ENCODE results near the gene FTCD.

The FTCD gene

DNA sequence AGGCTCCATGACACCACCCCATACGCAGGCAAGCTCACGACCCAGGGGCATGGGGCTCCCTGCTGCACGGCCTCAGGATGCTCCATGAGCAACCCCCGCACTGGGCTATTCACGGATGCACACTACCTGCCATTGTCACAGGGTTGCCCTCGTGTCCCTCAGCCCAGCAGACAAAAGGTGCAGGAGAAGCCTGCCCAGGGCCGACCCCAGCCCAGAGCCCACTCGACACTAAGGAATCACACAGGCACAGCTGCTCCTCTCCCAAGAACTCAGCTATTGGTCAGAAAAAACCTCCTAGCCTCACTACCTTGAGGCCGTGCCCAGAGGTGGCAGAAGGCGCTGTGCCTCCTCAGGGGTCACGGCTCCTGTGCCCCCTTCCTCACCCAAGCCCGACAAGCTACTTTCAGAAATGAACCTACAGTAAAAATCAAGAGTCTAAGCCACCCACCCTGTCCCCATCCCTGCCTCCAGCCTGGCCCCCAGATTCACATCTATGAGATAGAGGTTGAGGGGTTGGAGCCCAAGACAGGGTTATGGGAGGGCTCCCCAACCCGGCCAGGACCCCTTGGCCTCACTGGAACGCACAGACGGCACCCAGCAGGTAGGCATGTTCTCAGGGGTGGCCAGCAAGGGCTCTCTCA lies 35.2 kb upstream of the FTCD start:
- TF ChIP-seq, protein P1, sequence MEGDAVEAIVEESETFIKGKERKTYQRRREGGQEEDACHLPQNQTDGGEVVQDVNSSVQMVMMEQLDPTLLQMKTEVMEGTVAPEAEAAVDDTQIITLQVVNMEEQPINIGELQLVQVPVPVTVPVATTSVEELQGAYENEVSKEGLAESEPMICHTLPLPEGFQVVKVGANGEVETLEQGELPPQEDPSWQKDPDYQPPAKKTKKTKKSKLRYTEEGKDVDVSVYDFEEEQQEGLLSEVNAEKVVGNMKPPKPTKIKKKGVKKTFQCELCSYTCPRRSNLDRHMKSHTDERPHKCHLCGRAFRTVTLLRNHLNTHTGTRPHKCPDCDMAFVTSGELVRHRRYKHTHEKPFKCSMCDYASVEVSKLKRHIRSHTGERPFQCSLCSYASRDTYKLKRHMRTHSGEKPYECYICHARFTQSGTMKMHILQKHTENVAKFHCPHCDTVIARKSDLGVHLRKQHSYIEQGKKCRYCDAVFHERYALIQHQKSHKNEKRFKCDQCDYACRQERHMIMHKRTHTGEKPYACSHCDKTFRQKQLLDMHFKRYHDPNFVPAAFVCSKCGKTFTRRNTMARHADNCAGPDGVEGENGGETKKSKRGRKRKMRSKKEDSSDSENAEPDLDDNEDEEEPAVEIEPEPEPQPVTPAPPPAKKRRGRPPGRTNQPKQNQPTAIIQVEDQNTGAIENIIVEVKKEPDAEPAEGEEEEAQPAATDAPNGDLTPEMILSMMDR (IDR thresholded peaks at IDR 0.05; ENCODE audit: low read depth, low read length), result no peak
- no peak for DNase-seq (ENCODE audit: extremely low read depth, low read depth)

DNA sequence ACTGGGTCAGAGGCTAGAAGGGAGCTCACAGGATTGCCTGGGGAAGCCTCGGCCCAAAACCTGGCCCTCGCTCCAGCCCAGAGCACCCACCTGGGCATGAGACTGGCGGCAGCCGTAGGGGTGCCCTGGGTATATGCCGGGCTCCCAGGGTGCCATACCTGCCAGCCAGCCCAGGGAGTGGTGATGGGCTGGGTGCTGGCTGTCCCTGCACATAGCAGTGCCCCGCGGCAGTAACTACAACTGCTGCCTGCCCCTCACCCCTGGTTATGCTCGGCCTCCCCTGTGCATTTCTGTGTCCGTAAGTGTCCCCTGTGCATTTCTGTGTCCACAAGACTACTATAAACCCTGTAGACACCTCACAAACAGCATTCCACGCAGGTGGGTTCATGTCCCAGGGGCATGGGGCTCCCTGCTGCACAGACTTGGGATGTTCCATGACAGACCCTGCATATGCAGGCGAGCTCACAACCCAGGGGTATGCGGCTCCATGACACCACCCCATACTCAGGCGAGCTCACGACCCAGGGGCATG lies 34.6 kb upstream of the FTCD start:
- TF ChIP-seq, protein P1 (IDR thresholded peaks at IDR 0.05; ENCODE audit: low read depth, low read length), result no peak
- DNase-seq (ENCODE audit: extremely low read depth, low read depth), result no peak

- DNase-seq (ENCODE audit: extremely low read depth, low read depth), result no peak
- TF ChIP-seq, protein P1 (IDR thresholded peaks at IDR 0.05; ENCODE audit: low read depth, low read length), result no peak
These were observed 34.0 kb upstream of the FTCD start for GRCh38 chr21:46189213-46189958.

- TF ChIP-seq, protein P1 (IDR thresholded peaks at IDR 0.05; ENCODE audit: low read depth, low read length), result no peak
These were observed 33.1 kb upstream of the FTCD start for GRCh38 chr21:46188226-46189212.

DNA sequence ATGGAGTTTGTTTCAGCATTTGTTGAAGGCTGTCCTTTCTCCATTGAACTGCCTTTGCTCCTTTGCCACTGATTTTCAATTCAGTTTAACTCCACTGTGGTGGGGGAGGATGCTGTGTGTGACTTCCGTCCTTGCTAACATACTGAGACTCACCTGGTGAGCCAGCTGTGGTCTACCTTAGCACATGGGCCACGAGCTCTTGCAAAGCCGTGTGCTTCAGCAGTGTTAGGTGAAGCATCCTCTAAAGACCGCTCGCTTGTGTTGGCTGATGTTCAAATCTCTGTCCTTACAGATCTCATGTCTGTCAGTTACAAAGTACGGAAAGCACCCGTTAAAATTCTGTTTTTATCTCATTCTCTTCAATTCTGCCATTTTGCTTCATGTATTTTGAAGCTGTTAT lies 32.4 kb upstream of the FTCD start:
- TF ChIP-seq, protein P1 (IDR thresholded peaks at IDR 0.05; ENCODE audit: low read depth, low read length), result no peak
- no peak for DNase-seq (ENCODE audit: extremely low read depth, low read depth)

More at GRCh38 chr21:46188226-46189212, 33.1 kb upstream of the FTCD start:
- no peak for DNase-seq (ENCODE audit: extremely low read depth, low read depth)

GRCh38 chr21:46187261-46187660 lies 31.9 kb upstream of the FTCD start:
- TF ChIP-seq, protein P1 (IDR thresholded peaks at IDR 0.05; ENCODE audit: low read depth, low read length), result no peak

More at GRCh38 chr21:46187261-46187660, 31.9 kb upstream of the FTCD start:
- no peak for DNase-seq (ENCODE audit: extremely low read depth, low read depth)

All from AG09319 (cell line).